Activated CD4-positive, CD25-positive, alpha-beta regulatory T cell treated with anti-CD3 and anti-CD28 coated beads, Interleukin-2, amount 50 U/mL, for 24 hours (primary cell): ENCODE results near the gene GRM4.

Experiments used
- ATAC-seq, 2 donors: fragments of 150-1000 bp; cut with Tn5 transposase; one replicate each; pipeline ENCODE4 v1.10.0; 2021; ENCODE audit warnings: mild to moderate bottlenecking in 1 of 2, moderate library complexity in 1 of 2

GRM4 gene

GRCh38 chr6:34106421-34106820 is 39.5 kb downstream of the GRM4 start:
- ATAC-seq = no peak

DNA sequence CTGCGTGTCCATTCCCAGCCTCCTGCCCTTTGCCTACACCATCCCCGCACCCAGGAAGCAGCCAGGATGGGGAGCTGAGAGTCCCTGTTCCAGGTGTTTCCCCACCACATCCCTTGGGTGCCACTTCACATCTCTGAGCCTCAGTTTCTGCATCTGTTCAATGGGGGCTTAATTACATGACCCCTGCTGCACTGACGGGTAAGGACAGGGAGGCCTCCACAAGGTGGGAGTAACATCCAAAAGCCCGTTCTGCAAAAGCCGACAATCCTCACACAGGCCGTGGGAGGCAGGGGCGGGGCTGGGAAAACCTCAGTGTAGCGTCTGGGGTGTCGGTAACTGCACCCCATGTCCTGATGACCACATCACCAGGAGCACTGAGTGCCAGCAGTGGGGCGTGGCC is 41.3 kb downstream of the GRM4 start:
- ATAC-seq = no peak

GRCh38 chr6:34104186-34104585 is 41.7 kb downstream of the GRM4 start:
- no peak for ATAC-seq

DNA sequence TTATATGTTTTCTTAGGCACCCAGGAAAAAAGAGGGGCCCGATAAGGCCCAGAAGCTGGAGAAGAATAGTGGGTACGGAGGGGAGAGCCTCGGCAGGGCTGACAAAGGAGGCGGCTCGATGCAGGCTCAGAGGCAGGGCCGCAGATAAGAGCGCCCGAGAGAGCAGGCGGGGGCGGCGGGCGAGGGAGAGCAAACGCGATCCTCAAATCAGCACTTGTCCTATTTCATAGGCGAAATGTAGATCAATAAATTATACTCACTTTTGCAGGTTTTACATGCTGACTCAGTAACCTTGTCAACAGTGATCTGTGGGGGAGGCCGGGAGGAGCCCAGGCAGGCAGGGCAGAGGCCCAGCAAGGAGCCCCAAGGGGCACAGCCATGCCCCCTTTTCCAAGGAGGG is 42.6 kb downstream of the GRM4 start:
- no peak for ATAC-seq

GRCh38 chr6:34102696-34103095 is 43.2 kb downstream of the GRM4 start:
- ATAC-seq = no peak

DNA sequence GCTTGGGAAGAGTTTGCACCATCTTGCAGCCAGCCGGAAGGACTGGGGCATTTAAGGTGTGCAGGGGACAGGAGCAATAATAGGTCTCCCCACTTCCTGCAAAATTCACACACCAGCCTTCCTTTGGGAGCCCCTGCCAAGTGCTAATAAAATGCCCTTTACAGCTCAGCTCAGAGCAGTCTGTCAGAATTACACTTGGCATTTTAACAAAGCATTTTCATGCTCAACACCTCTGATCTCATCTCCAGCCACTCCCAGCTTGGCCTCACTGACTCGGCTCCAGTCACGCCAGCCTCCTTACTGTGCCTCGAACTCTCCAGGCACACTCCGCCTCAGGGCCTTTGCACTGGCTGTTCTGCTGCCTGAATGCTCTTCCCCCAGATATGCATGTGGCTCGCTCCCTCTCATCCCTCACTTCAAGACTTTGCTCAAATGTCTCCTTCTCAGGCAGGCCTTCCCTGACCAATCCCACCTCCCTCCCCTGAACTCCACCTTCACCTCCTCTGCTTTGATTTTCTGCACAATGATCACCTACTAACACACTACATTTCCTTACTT is 43.7 kb downstream of the GRM4 start:
- ATAC-seq = no peak

DNA sequence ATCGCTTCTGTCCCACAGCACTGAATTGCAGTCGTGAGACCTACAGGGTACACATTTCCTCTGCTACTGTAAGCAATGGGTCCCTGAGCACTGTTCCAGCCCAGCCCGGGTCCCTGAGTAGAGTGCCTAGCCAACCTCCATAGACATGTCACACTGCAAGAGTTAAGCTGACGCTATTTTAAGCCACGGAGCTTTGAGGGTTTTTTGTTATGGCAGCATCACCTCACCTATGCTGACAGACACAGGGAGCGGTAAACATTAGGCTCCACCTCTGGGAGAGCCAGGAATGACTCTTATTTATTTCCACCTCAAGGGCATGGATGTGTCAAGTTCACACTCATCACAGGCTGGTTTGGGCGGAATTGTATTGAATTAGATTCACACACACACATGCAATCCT is 45.1 kb downstream of the GRM4 start:
- no peak for ATAC-seq

- ATAC-seq = no peak
Measured at GRCh38 chr6:34099878-34100277, 46.0 kb downstream of the GRM4 start.

GRCh38 chr6:34098045-34098936 is 47.6 kb downstream of the GRM4 start:
- no peak for ATAC-seq

GRCh38 chr6:34096814-34097213 is 49.1 kb downstream of the GRM4 start:
- ATAC-seq = no peak

DNA sequence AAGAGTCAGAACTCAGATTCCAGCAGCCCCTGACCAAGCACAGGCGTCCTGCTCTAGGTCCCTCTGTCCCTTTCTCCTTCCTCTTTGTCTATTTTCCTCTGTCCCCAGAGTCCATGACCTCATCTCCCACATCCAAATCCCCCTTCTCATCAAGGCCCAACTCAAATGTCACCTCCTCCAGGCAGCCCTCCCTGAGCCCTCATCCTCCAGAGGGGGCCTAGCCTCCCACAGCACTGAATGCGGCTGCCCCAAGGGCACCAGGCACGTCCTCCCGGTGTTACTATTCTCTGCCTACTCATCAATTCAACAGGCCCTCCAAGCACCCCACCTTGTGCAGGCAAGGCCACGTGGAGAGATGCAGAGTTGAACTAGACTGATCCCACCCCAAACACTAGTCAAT is 49.7 kb downstream of the GRM4 start:
- no peak for ATAC-seq

GRCh38 chr6:34095741-34096140 is 50.1 kb downstream of the GRM4 start:
- ATAC-seq = no peak

GRCh38 chr6:34095136-34095505 is 50.8 kb downstream of the GRM4 start:
- ATAC-seq = no peak

DNA sequence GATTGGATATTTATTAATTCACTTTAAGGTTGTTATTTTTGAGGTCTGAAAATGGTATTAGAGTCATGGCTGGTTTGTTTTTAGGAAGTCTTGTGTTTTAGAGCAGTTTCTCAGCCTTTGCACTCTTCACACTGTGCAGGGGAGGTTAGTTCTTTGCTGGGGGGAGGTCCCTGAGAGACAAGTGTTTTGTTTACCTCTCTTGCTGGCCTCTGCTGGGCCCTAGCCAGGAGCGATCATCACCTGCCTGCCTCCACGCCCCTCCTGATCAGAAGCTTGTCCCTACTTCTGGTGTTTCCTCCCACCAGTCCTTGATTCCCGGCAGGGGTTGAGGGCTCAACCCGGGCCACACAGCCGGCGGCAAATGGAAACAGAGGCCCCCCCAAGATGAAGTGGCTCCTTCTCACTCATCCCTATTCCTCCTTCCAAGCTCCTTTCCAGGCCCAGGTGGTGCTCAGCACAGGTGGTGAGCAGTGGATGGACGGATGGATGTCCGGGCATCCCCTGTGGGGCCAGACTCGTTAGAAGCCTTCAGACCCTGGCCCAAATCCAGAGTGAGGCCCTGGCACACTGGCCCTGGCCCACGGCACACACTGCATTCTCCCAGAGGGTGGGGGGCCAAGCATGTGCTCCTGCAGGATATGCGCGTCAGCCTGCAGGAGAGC is 51.3 kb downstream of the GRM4 start:
- no peak for ATAC-seq

GRCh38 chr6:34093854-34094430 is 51.9 kb downstream of the GRM4 start:
- ATAC-seq = no peak

DNA sequence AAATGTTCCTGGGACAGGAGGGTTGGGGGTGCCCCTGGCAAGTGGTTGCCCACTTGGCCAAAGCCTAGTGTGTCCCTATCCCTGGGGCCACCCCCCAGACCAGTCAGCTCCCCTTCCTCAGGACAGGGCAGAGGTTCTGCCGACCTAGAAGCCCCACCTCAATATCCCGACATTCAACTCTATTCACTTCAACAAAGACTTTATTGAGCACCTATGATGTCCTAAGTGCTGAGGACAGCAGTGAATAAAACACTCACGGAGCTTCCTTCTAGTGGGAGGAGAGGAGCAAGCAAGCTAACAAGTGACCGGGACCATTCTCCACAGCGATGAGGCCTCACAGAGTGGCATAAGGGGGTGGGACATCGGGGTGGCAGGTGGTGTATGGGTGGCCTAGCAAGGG is 52.7 kb downstream of the GRM4 start:
- ATAC-seq = no peak

DNA sequence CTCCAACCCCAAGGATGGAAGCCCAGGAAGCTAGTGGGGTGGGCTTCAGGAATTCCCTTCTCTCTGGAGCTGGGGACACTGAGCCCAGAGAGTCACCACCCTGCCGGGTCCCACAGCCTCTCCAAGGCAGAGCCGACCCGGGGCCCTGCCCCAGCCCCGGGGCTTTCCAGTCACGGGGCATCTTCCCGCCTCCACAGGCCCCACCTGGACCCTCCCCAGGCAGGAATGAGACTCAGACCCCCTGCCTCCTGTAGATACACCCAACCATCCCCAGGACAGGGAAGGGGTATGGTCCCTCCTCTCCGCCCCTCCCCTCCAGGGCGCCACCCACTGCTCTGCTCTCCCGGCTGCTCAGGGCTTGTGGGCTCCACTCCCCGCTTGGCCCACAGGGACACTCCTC is 53.3 kb downstream of the GRM4 start:
- ATAC-seq = no peak

DNA sequence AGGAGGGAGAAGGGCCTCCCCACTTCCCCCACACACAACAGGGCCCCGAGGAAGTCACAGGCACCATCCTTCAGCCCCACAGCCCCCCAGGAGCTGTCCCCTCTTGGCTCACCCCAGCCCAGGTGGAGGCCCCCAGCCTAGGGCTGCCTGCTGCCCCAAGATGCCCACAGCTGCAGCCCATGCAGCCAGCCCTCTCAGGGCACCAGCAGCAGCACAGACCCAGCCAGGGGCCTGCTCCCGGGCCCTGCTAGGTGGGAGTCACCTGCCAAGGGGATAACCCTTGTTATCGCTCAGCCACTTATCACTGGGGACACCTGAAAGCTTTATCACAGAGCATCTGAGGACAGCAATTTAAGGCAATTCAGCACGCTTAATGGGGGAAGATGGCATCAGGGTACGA is 55.0 kb downstream of the GRM4 start:
- ATAC-seq = no peak

- no peak for ATAC-seq
Measured at GRCh38 chr6:34090529-34090928, 55.4 kb downstream of the GRM4 start.

DNA sequence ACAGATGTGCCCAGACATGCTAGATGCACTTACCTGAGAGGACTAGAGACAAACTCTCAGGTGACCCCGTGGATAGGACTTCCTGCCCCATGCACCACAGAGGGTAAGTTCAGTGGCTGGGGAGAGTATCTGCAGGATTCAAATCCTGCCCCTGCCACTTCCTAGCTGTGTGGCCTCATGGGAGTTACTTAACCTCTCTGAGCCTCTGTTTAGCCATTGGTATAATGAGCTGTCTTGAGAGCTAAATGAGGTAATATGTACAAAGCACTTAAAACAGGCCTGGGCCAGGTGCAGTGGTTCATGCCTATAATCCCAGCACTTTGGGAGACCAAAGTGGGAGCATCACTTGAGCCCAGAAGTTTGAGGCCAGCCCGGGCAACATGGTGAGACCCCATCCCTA is 59.3 kb downstream of the GRM4 start:
- no peak for ATAC-seq

GRCh38 chr6:34085453-34086170 is 60.3 kb downstream of the GRM4 start:
- ATAC-seq = no peak

DNA sequence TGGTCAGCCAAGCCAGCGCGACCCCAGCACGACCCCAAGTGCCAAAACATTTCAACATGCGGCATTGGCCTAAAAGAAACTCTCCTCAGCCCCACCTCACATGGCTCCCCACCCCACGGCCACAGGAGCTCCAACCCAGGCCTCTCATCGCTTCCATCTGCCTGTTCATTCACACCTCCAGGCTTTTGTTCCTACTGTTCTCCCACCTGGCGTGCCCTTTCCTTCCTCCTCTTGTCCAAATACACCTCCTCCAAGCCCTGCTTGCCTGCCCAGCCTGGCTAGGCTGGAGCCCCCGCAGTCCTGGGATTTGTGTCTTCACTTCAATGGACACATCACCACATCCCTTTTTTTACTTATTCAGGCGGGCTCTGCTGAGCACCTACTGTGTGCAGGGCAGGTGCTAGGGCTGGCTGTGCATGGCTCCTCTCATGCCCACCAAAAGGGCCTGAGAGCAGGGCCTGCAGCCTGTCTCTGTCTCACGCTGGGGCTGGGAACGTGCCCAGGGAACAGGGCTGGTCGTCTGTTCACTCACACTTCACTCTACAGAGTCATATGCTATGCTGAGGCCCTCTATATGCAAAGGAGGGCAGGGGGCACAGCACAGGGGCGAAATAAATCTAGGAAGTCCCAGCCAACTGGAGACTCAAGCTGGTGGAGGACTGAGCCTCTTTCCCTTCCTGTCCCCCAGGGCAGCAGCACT is 61.1 kb downstream of the GRM4 start:
- ATAC-seq = no peak
